HG02840 (cell line): Measurements from ENCODE around the gene CNOT8.
A peak's percentile ranks its signal among the peaks of the same experiment; 100 is the strongest.
"Not testable (repeated sequence)": the region's sequence is repeated elsewhere in the genome, so short reads cannot be mapped to it uniquely, and the experiment has no call there.

ENCODE experiments used
- ATAC-seq: cut with Tn5 transposase; IDR thresholded peaks from one replicate; pipeline ENCODE4 v1.9.1; 2021; ENCODE audit warnings: mild to moderate bottlenecking, moderate library complexity, moderate number of reproducible peaks; ENCODE audit not compliant: unreplicated experiment, low FRiP score

Gene CNOT8

DNA sequence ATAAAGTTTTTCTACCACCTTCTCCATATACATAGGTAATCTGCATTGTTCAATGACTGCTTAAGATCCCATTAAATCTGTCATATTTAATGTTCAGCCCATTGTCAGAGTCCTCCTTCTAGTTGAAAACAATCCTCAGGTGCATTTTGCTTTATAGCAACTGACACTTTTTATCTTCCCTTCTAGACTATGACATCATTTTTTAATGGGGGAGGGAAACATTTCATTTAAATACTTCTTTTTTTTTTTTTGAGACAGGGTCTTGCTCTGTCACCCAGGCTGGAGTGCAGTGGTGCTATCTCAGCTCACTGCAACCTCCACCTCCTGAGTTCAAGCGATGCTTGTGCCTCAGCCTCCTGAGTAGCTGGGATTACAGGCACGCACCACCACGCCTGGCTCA lies 25.6 kb upstream of the CNOT8 start:
- not testable (repeated sequence) for ATAC-seq

DNA sequence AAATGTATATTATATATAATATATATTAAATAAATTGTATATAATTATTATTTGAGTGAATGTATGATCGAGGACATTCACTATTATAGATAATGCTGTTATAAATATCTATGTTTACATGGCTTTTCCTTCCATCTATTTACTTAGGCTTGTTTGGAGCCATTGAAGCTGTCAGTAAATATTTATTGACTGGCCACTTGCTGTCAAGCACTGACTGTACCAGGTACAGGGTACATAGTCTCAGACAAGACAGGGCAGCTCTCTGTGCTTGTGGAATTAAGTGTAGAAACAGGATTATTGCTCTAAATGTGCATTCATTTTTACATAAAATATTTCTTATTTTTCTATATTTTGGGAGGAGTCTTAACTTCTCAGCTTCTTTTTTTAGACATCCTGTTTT lies 24.4 kb upstream of the CNOT8 start:
- ATAC-seq: no peak

DNA sequence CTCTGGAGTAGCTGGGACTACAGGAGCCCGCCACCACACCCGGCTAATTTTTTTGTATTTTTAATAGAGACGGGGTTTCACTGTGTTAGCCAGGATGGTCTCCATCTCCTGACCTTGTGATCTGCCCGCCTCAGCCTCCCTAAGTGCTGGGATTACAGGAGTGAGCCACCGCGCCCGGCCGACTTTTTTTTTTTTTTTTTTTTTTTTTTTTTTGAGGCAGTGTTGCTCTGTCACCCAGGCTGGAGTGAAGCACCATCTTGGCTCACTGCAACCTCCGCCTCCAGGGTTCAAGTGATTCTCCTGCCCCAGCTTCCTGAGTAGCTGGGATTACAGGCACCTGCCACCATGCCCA lies 22.8 kb upstream of the CNOT8 start:
- ATAC-seq: not testable (repeated sequence)

DNA sequence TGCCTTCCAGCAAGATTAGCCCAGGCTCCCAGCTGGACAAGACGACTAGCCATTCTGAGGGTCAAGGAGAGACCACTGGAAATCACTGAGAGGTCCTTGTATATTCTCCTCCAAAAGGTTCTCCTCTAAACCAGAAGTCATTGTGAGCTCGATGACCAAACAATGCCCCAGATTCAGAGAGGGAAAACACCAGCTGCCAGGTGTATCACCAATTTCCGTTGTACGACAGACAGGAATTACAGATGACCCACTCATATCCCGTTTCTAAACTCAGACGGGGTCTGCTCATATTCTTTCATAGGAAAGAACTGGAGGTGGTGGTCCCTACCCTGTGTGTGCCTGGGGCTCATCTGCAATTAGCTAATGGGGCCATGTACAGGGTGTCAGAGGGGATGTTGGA lies 22.2 kb upstream of the CNOT8 start:
- no peak for ATAC-seq

DNA sequence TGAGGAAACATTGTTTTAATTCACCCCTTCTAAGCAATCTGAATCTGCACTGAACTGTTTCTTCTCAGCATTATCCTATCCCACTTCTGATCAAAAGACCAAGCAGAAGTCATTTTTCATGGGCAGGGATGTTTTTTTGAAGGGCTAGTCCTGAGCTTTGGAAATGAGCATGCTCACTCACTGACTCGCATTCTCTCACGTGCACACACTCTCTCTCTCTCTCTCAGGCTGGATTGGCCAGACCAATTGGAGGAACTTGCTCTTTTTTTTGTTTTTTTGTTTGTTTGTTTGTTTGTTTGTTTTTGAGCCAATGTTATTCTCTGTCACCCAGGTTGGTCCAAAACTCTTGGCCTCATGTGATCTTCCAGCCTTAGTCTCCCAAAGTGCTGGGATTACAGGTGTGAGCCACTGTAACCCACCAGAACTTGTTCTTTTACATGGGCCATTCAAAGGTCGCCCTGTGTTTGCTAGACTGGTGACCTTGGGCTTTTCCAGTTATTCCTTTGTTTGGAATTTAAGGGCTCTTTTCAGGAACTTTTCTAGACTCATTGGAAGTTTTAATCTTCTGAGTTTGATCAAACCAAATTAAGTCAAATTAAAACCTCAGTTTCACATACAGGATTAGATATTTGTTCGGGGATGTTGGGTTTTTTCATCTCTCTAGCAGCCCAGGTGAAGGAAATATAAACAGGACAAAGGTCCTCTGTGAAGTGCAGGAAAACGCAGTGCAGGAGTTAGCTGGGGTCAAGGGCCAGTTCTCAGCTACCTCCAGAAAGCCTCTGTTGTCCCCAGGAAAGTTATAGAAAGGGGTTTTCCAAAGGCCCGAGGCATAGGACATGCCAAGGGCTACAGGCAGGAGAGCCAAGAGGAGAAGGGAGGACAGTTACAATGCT lies 21.2 kb upstream of the CNOT8 start:
- no peak for ATAC-seq

DNA sequence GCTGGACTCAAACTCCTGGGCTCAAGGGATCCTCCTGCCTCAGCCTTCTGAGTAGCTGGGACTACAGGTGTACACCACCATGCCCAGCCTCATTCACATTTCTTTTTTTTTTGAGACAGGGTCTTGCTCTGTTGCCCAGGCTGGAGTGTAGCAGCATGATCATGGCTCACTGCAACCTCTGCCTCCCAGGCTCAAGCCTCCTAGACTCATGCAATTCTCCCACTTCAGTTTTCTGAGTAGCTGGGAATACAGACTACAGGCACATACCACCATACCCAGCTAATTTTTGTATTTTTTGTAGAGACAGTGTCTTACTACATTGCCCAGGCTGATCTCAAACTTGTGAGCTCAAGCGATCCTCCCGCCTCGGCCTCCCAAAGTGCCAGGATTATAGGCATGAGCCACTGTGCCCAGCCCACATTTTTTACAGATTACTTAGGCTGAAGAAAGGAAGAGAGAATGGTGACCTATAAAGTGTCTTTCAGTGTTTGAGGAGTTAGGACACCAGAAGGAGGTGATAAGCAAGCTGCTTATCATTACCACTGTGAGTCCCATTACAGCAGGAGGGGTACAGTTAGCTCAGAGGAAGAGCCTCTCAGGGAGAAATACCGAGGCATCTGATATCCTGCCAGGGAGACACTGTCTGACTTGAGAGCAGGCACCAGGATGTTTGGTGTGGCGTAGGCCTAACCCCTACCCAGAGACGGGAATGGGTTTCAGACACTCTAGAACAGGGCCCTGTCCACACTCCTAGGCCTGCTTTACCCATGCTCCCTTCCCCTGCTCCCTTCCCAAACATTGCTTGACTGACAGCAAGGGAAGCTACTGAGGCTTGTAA lies 17.8 kb upstream of the CNOT8 start:
- ATAC-seq: no peak

DNA sequence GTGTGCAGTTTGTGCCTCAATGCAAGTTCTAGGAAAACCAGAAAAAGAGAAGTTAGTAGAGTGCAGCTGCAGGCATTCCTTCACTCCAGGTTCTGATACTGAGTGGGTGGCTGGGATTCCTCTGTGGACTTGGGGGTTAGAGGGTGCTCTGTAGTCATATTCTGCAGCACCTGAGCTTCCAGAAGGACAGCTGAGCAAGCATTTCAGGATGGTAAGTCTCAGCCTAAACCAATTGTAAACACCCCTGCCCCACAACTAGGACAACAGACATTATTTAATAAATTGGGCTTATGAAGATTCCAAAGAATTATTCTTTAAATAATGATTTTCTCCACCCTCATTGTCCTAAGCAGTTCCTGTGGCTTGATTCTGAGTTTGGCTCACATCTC lies 17.2 kb upstream of the CNOT8 start:
- ATAC-seq: no peak

DNA sequence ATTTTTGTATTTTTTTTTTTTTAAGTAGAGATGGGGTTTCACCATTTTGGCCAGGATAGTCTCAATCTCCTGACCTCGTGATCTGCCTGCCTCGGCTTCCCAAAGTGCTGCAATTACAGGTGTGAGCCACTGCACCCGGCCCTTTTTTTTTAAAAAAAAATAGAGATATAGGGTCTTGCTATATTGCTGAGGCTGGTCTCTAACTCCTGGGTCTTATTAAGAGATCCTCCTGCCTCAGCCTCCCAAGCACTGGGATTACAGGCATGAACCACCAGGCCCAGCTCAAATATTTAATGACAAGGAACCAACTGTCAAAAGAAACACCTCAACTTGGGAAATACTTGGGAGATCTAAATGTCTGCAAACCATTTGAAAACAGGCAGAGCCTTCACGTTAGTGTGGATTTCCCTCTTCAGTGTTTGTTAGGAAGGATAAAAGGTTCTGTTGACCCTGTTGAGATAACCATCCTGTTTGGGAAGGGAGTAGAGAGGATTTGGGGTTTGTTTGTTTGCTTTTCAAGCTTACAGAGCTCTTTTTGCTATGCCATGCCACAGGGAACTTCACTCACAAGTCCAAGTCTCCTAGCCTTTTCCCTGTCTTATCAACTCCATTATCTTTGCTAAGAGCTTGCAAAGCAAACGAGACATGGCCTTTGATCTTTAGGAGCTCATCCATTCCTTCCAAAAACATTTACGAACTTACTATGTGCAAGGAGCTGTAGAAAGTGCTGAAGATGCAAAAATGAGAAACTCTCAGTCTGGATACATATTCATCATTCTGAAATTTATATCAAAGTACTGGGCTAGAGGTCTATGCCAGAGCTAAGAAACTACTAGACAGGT lies 15.5 kb upstream of the CNOT8 start:
- no peak for ATAC-seq

DNA sequence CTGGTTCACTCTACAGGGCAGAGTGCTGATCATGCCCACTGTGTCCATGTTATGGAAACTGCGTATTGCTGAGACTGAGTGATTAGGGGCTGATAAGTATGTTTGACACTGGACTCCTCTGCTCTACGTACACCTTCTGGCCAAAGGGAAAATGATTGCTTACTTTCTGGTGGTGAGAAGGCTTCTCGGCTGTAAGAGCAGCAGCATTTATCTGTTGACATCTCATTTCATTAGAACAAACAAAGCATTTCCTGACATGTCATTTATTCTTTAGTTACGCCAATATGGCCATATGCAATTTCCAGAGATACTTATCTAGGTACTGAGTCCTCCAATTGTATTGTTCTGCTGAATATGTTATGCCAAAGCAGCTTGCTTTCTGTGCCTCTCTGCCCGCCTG lies 13.6 kb upstream of the CNOT8 start:
- ATAC-seq: no peak

DNA sequence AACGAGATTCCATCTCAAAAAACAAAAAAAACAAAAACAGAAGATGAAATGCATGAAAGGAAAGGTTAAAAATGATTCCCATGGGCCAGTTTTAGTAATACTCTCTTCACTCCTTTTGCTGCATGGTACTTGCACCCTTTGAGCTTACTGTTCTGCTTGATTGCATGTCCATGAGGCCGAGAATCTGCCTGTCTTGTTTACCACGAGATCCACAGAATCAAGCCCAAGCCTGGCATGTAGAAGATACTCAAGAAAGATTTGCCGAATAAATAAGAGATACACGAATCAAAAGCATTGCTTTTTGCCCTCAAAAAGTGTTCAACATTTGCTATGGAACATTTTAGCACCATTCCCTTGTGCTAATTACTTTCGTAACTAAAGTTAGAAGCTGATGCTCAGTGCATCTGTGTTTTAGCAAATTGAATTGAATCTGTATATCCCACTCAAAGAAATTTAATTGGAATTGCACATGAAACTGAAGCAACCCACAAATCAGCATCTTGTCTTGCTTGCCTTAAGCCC lies 9.1 kb upstream of the CNOT8 start:
- no peak for ATAC-seq

DNA sequence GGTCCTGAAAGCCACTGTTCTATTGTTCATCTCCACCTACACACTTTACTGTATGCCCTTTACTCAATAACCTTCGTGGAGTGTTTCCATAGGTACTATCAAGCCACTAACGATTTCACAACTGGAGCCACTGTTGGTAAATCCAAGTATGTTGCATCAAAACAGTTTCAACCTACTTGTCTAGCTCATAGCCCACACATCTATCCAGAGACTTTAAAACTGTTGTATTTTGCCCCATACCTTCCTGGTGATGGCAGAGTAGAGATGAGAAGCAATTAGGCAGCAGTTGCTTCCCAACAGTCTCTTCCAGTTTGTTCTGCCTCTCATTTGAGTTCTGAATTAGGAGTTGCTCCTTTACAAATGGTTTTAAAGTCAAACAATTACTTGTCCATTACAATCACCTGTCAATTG lies 8.6 kb upstream of the CNOT8 start:
- no peak for ATAC-seq

DNA sequence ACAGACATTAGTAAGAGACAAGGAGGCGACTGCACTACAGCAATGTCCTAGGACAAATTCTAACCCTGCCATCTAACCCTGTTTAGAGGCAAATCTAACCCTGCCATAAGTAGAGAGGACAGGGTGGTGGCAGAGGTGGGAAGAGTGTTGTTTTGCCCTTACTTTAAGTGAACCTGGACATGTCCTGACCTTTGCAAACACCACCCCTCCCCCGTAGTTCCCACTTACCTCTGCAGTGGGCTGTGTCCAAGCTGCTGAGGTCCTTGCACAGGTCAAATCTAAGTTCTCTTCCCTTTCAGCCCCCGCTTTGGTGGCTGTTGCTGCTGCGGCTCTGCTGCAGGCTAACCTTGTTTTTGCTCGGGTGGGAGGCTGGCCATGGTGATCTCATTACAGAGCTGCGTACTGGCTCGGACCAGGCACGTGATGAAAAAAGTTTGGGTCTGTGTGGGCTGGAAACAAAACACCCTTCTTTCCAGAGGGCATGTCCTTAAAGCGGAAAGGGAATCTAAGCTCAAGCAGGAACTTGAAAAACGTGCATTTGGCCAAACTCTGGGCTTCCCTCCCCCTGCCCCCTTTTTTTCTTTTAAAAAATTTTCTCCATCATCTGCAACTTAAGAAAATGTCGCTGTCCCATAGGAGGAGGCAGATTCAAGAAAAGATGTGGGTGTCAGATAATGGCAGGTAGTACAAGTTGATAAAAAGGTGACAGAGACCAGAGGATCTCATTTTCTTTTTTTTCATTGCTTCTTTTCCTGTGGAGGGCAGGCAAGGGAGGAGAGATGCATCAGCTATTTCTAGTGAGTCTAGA lies 8.0 kb upstream of the CNOT8 start, which contains the start of gene FAXDC2:
Gene FAXDC2 (minus strand): TSS at position 349 of the 808 bp plus-strand sequence. CDS start 12,425 bp downstream, outside the sequence.
- no peak for ATAC-seq

DNA sequence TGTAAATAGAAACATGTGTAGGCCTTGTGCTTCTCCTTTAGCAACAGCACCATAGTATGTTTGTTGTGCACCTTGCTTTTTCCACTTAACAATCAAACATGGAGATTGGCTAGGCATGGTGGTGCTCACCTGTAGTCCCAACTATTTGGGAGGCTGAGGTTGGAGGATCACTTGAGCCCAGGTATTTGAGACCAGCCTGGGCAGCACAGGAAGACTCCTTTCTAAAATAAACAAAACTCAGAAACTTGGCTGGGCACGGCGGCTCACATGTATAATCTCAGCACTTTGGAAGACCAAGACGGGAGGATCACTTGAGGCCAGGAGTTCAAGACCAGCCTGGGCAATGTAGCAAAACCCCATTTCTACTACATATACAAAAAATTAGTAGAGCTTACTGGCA lies 7.1 kb upstream of the CNOT8 start:
- no peak for ATAC-seq

DNA sequence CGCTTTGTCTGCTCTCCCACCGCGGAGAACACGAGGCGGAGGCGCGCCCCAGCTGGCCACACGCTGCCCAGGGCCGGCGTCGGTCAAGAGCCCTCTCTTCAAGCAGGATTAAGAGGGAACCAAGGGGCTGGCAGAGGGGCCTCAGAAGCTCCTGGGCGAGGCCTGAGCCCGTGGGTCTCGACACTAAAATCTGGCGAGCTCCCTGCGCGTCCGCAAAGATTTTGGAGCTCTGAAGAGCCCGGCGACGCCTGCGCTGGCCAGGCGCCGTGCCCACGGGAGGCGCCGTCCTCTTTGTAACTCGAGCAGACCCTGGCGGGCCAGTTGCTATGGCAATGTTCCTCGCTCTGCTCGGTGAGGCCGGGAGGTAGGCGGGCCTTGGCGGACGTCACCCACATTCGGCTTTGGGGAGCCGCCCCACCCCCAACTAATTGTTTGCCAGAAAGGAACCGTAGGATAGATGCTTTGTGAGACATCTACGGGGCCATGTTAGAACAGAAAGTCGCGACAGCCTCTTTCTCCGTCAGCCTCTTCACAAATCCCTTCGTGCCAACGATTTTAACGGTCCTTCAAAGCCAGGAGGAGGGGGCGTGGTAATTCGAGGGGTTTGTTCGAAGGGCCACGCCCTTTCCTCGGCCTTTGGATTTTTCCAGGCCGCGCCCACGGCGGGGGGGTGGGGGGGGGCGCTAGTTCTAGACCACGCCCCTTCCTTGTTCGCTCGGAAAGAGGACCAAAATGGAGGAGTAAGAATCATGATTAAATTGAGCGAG lies 714 bp upstream of the CNOT8 start:
- ATAC-seq: peak; percentile 63

DNA sequence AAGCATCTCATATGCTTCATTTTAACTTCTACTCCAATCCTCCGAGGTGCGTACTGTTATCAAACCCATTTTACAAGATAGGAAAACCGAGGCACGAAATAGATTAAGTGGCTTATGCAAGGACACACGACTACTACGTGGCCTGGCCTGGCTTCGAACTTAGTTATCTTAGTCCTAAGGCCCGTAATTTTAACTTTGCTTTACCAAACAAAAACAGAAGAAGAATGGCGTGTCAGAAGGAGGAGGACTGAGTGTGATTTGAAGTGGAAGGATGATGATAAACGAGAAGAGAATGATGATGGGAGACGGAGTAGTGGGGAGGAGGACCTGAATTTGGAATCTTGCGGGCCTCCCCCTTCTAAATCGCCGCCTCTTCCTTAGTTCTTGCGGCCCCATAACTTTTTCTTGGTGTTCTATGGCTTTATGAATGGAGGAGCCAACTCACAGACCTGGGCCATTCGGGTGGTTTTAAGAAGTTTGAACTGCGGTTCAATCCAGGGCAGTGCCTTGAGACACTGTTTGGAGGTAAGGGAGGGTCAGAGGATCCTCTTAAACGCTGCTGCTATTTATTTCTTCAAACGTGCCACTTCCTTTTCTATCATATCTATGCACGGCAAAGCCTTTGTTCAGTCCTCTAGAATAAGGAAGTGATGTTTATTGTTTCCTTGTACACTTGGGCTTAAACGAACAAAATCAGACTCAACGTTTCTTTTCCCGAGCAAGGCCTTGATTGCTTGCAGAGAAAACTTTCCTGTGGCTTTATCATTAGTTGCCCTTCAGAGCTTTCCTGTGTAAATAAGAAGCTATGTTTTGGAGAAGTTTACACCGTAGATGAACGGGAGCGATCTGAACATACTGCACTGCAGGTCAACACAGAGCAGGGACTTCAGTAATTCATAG lies 795 bp downstream of the CNOT8 start:
- no peak for ATAC-seq

DNA sequence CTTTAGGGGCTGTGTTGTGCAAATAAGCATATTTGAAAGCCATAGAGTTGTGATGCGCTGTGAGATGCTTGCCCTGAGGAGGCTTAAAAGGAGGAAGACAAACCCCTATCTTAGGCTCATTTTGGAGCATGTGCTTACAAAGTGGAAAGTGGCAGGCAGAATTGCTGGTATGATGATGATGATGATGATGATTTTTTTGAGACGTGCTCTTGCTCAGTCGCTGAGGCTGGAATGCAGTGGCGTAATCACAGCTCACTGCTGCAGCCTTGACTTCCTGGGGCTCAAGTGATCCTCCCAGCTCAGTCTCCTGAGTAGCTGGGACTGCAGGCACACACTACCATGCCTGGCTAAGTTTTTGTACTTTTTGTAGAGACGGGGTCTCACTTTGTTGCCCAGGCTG lies 1.7 kb downstream of the CNOT8 start:
- no peak for ATAC-seq

DNA sequence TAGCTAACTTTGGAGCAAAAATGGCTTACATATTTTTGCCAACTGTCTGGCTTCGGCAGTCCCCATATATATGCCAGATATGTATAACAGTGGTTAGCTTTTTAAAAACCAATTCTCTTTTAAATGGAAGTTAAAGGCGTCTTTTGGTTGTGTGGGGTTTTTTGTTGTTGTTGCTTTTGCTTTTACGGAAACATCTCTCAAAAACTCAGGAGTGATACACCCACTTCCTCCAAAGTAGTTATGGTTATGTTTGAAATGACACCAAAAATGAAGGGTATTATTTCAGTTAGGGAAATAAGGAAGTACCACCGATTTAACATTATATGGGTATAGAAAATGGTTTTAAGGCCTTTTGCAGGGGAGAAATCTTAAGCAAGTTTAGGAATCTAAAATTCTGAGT lies 2.3 kb downstream of the CNOT8 start:
- no peak for ATAC-seq

DNA sequence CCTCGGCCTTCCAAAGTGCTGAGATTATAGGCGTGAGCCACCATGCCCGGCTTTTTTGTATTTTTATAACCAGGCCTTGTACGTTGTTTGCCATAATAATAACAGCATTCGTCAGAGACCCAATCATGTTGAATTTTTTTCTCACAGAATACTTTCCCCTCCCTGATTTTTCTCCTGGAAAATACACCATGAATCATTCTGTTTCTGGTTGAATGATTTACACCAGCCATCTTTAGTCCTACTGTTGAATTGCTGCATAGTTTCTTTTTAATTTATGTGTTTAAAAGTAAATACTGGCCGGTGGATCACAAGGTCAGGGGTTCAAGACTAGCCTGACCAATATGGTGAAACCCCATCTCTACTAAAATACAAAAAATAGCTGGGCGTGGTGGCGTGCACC lies 3.5 kb downstream of the CNOT8 start:
- ATAC-seq: no peak
